ENCODE data around the gene SPATA46.

SPATA46 gene

DNA sequence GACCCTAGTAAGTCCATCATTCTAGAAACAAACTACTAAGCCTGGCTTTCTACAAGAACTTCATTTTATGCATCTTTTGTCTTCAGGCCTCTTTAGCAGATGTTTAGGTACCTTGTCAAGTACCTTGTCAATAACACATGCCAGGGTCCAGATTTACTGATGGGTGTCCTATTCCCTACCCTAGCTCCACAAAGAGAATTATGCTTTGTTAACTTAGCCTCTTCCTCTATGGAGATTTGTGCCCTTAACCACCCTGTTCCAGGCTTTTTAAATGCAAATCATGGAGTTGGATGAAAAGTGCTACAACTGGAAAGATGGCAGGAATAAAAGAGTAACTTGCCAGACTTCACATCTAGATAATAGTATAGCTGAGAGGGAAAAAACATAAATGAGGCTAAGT, 42.7 kb downstream of the SPATA46 start:
- no peak for DNase-seq (ENCODE audit: low read depth, low spot score)
- in situ Hi-C loops (cut with HindIII; ENCODE audit: low sequenced_read_pairs), result no loop called here
- no peak overlapping the region for H3K4me3 ChIP-seq (ENCODE audit: low read depth, low read length)
- TF ChIP-seq, protein P1, sequence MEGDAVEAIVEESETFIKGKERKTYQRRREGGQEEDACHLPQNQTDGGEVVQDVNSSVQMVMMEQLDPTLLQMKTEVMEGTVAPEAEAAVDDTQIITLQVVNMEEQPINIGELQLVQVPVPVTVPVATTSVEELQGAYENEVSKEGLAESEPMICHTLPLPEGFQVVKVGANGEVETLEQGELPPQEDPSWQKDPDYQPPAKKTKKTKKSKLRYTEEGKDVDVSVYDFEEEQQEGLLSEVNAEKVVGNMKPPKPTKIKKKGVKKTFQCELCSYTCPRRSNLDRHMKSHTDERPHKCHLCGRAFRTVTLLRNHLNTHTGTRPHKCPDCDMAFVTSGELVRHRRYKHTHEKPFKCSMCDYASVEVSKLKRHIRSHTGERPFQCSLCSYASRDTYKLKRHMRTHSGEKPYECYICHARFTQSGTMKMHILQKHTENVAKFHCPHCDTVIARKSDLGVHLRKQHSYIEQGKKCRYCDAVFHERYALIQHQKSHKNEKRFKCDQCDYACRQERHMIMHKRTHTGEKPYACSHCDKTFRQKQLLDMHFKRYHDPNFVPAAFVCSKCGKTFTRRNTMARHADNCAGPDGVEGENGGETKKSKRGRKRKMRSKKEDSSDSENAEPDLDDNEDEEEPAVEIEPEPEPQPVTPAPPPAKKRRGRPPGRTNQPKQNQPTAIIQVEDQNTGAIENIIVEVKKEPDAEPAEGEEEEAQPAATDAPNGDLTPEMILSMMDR (IDR thresholded peaks at IDR 0.05; ENCODE audit: low read depth, low read length), result no peak

DNA sequence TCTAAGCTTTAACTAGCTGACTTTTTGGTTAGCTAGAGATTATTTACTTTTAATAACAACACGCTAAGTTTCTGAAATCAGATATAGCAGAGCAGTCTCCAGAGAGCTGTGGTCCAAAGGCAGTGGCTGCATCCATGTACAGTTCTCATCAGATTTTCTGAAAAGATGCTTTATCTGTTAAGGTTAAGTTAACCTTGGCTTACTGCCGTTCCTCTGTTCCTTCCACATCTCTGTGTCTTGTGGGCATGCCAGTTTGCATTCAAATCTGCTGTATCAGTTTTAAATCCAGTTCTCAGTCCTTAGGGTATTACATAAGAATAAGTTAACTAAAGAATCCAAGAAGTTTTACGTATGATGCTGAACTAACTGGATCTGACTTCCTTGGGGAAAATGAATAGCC, 46.8 kb downstream of the SPATA46 start:
- TF ChIP-seq, protein P1 (IDR thresholded peaks at IDR 0.05; ENCODE audit: low read depth, low read length), result no peak
- no peak for DNase-seq (ENCODE audit: low read depth, low spot score)
- H3K4me3 ChIP-seq (ENCODE audit: low read depth, low read length), result no peak overlapping the region
- in situ Hi-C loops (cut with HindIII; ENCODE audit: low sequenced_read_pairs), result no loop called here

DNA sequence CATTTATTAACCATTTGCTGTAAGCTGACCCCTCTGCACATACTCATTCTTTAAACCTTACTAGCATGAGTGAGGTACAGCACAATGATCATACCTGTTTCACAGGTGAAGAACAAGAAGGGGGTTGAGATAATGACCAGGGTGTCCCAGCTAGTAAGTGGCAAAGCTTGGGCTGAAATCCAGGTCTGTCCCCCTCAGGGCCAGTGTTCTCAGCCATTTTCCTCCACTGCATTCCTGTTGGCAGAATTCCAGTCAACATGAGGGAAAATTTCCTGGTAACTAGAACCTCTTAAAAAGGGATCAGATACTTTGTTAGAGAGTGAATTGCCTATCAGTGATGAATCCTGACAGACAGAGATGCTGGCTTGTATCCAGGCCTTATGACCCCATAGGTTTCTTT, 48.1 kb downstream of the SPATA46 start:
- in situ Hi-C loops (cut with HindIII; ENCODE audit: low sequenced_read_pairs), result no loop called here
- H3K4me3 ChIP-seq (ENCODE audit: low read depth, low read length), result no peak overlapping the region
- no peak for DNase-seq (ENCODE audit: low read depth, low spot score)
- TF ChIP-seq, protein P1 (IDR thresholded peaks at IDR 0.05; ENCODE audit: low read depth, low read length), result no peak

DNA sequence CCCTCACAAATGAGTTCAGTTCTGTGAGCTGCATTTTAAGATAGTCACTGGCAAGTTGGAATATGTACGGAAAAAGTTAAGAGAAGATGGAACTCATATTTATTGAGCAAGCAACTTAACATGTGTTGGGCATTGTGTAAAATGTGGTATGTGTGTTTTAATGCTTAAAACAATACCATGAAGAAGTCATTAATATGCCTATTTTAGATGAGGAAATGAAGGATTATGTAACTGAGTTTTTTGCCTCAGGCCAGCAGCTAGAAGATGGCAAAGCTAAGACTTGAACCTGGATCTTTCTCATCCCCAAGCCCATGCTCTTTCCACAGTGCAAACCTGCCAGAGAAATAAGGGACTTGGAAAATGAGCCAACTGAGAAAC, 48.9 kb downstream of the SPATA46 start:
- DNase-seq (ENCODE audit: low read depth, low spot score), result no peak
- in situ Hi-C loops (cut with HindIII; ENCODE audit: low sequenced_read_pairs), result no loop called here
- H3K4me3 ChIP-seq (ENCODE audit: low read depth, low read length), result no peak overlapping the region
- TF ChIP-seq, protein P1 (IDR thresholded peaks at IDR 0.05; ENCODE audit: low read depth, low read length), result no peak

DNA sequence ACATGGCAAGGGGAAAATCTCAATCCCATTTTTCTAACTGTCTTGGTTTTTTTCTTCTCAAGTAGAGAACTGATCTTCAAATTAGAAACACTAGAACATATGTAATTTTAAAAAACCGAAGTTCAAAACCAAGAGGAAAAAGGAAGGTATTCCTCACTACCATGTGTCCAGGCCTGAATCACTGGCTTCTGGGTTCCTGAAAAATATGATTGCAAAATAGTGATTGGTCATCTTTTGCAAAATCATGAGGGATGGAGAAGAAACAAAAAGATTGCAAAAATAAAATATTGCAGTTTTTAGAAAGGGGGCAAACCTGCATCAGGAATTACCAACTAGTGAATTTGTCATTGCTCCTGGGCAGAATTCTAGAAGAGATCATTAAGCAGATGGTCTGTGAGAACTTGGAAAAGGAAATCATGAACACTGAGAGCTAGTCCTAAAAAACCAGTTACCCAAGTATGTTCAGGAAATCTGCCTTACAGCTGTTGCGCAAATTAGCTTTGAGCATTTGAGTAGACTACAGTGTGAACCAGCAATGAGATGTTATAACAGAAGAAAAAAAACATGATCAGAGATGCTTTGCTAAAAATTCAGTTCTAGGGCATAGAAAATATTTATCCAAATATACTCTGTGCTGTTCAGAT, 49.4 kb downstream of the SPATA46 start:
- no peak overlapping the region for H3K4me3 ChIP-seq (ENCODE audit: low read depth, low read length)
- DNase-seq (ENCODE audit: low read depth, low spot score), result no peak
- TF ChIP-seq, protein P1 (IDR thresholded peaks at IDR 0.05; ENCODE audit: low read depth, low read length), result no peak
- in situ Hi-C loops (cut with HindIII; ENCODE audit: low sequenced_read_pairs), result no loop called here

DNA sequence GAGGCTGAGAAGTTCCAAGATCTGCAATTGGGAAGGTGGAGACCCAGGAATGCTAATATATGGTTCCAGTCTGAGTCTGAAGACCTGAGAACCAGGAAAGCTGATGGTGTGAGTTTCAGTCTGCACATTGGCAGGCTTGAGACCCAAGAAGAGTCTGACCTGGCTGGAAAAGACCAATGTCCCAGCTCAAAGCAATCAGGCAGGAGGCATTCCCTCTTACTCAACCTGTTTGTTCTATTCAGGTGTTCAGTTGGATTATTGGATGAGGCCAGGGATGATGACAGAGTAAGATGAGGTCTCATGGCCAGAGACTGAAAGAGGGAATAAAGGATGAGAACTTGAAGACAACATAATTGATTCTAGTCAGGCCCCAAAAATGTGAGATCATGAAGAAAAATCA, 50.1 kb downstream of the SPATA46 start:
- TF ChIP-seq, protein P1 (IDR thresholded peaks at IDR 0.05; ENCODE audit: low read depth, low read length), result no peak
- no peak overlapping the region for H3K4me3 ChIP-seq (ENCODE audit: low read depth, low read length)
- no peak for DNase-seq (ENCODE audit: low read depth, low spot score)
- in situ Hi-C loops (cut with HindIII; ENCODE audit: low sequenced_read_pairs), result no loop called here

DNA sequence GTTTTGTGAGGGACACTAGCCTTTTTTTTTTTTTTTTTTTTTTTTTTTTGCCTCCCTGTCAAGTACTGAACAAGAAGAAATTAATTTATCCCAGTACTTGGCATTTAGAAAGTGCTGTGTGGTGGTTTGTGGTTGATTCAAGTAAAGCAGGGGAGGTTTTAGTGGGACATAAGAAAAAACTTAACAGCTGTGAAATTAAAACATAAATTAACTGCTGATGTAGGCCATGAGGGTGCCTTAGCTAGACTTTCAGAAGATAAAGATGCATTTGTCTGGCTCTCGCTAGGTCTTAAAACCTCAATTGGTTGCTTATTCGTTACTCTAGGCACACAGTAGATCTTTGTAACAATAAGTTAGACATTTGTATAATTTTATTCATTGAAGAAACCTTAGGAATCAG, 52.3 kb downstream of the SPATA46 start:
- in situ Hi-C loops (cut with HindIII; ENCODE audit: low sequenced_read_pairs), result no loop called here
- no peak overlapping the region for H3K4me3 ChIP-seq (ENCODE audit: low read depth, low read length)
- no peak for DNase-seq (ENCODE audit: low read depth, low spot score)
- TF ChIP-seq, protein P1 (IDR thresholded peaks at IDR 0.05; ENCODE audit: low read depth, low read length), result no peak
